KMS-11 (cell line): Measurements from ENCODE around the gene MT1G.
"Not testable (repeated sequence)": the region's sequence is repeated elsewhere in the genome, so short reads cannot be mapped to it uniquely, and the experiment has no call there.

Experiments
- H2AFZ ChIP-seq: fragments of 200-600 bp; sonication (generic); 2 replicates; pipeline ENCODE4 v1.6.1; 2016; ENCODE audit warnings: antibody characterized with exemption, mixed run types, low read depth
- H3K27ac ChIP-seq: fragments of 200-600 bp; sonication (generic); 2 replicates; pipeline ENCODE4 v1.6.1; 2016; ENCODE audit warnings: mild to moderate bottlenecking, mixed run types
- H3K27me3 ChIP-seq: fragments of 200-600 bp; sonication (generic); 2 replicates; pipeline ENCODE4 v1.6.1; 2017; ENCODE audit warnings: mild to moderate bottlenecking, low read depth, mixed run types, moderate library complexity; ENCODE audit not compliant: insufficient read depth
- H3K36me3 ChIP-seq: fragments of 200-600 bp; sonication (generic); 2 replicates; pipeline ENCODE4 v1.6.1; 2017; ENCODE audit warnings: mild to moderate bottlenecking, mixed run types; ENCODE audit not compliant: insufficient read depth
- H3K4me1 ChIP-seq: fragments of 200-600 bp; sonication (generic); 2 replicates; pipeline ENCODE4 v1.6.1; 2016; ENCODE audit warnings: mild to moderate bottlenecking, low read depth, mixed run types; ENCODE audit not compliant: poor library complexity, severe bottlenecking
- H3K4me2 ChIP-seq: fragments of 200-600 bp; sonication (generic); 2 replicates; pipeline ENCODE4 v1.7.0; 2016; ENCODE audit warnings: mild to moderate bottlenecking, mixed run types
- H3K4me3 ChIP-seq: fragments of 200-600 bp; sonication (generic); IDR thresholded peaks from 2 replicates; pipeline ENCODE4 v1.6.1; 2017; ENCODE audit warnings: low read depth, low read length, mixed read lengths; ENCODE audit not compliant: insufficient read depth
- H3K79me2 ChIP-seq: fragments of 200-600 bp; sonication (generic); 2 replicates; pipeline ENCODE4 v1.6.1; 2016; ENCODE audit warnings: low read depth, mixed run types; ENCODE audit not compliant: insufficient read depth
- H3K9ac ChIP-seq: fragments of 200-600 bp; sonication (generic); 2 replicates; pipeline ENCODE4 v1.6.1; 2016; ENCODE audit warnings: mild to moderate bottlenecking, mixed run types
- H4K20me1 ChIP-seq: fragments of 200-600 bp; sonication (generic); 2 replicates; pipeline ENCODE4 v1.6.1; 2016; ENCODE audit warnings: mild to moderate bottlenecking, mixed run types; ENCODE audit not compliant: insufficient read depth
- TF ChIP-seq, protein P1 (sequence below): fragments of 200-600 bp; sonication (generic); conservative IDR thresholded peaks from 2 replicates; pipeline ENCODE4 v1.6.1; 2017; ENCODE audit warnings: low read depth, mild to moderate bottlenecking, antibody characterized with exemption, low read length, moderate library complexity, mixed read lengths

MT1G gene

DNA sequence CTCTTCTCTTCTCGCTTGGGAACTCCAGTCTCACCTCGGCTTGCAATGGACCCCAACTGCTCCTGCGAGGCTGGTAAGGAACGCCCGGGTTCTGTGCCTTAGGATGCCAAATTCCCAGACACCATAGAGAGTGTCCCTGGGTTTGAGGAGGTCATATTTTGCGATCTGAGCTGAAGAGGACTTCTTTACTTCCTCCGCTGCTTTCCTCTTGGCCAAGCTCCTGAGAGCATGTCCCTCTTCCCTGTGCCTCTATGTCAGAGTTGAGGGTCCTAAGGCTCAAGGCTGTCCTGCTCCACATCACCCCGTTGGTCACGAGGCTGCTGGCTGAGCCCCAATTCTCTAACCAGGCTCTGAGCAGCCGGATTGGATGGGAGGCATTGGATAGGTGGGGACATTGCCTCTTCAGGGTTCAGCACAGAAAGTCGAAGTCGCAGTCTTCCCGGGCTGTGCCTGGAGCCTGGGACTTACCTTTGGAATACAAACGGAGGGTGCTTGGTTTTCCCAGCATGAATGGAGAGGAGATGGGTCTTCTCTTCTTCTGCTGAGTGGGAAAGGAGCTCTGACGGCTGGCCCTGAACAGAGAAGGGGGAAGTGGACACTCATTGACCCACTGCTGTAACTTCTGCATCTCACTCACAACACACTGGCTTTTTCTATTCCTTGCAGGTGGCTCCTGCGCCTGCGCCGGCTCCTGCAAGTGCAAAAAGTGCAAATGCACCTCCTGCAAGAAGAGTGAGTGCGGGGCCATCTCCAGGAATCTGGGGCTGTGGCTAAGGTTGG, 2.2 kb upstream of the MT1G start:
- H3K4me1 ChIP-seq: no peaks in the 10 kb centered on the region
- TF ChIP-seq, protein P1, sequence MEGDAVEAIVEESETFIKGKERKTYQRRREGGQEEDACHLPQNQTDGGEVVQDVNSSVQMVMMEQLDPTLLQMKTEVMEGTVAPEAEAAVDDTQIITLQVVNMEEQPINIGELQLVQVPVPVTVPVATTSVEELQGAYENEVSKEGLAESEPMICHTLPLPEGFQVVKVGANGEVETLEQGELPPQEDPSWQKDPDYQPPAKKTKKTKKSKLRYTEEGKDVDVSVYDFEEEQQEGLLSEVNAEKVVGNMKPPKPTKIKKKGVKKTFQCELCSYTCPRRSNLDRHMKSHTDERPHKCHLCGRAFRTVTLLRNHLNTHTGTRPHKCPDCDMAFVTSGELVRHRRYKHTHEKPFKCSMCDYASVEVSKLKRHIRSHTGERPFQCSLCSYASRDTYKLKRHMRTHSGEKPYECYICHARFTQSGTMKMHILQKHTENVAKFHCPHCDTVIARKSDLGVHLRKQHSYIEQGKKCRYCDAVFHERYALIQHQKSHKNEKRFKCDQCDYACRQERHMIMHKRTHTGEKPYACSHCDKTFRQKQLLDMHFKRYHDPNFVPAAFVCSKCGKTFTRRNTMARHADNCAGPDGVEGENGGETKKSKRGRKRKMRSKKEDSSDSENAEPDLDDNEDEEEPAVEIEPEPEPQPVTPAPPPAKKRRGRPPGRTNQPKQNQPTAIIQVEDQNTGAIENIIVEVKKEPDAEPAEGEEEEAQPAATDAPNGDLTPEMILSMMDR: no peak
- H4K20me1 ChIP-seq: no peaks in the 10 kb centered on the region
- H3K4me3 ChIP-seq: no peak overlapping the region
- peaks cover 13% of the 10 kb centered on the region; the same call in 1 of the 2 replicates for H3K27me3 ChIP-seq
- no peak overlapping the region for H3K4me2 ChIP-seq
- H3K9ac ChIP-seq: no peak overlapping the region
- no peaks in the 10 kb centered on the region for H3K79me2 ChIP-seq
- H3K36me3 ChIP-seq: no peaks in the 10 kb centered on the region
- H3K27ac ChIP-seq: no peak overlapping the region
- no peak overlapping the region for H2AFZ ChIP-seq

DNA sequence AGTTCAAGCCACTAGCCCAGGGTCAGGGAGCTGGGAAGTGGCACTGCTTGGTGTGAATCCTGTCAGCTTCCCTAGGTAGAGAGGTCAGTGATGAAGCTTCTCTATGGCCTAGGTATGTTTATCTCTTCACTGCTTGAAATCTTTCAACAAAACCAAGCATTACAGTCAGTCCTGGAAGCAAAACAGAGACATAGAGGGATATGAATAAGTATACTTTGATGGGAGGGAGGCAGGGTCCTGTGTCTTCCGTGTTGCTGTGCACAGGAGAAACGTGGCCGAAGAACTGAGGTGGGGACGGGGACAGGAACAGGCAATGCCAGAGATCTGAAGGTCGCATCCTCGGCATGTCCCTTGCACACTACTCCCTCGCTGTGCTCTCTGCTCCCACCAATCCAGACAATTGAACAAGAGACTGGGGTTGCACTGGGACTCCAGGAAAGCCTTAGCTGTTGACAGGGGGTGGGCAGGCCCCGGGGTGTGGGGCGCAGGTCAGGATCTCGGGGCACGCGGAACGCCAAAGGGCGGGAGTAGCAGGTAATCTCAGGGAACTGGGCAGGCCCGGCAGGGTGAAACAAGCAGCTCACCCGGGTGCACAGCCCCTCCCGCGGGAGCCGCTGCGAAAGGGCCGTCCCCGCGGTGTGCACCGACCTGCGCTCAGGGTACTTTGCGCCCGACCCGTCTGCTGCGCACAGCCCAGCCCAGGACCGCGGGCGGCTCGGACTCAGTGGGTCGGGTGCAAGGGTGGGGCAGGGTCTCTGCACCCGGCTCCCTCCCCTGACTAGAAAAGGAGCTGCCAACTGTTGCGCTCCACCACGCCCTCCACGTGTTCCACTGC, 1.4 kb upstream of the MT1G start, which contains the start of gene MT1H:
Gene MT1H, plus strand, starts transcription at position 810 of the 835 bp plus-strand sequence. CDS start 71 bp downstream, outside the sequence.
- Histone ChIP-seq H3K4me2 (no peak within 1 kb of the TSS), H3K27ac (no peak within 1 kb of the TSS), H3K9ac (no peak within 1 kb of the TSS), H2AFZ (no peak within 1 kb of the TSS), H4K20me1 (no peaks in the 10 kb centered on the region), H3K4me3 (no peak within 1 kb of the TSS), H3K27me3 (peaks cover 13% of the 10 kb centered on the region; the same call in 1 of the 2 replicates), H3K79me2 (no peaks in the 10 kb centered on the region), H3K36me3 (no peaks in the 10 kb centered on the region), H3K4me1 (no peaks in the 10 kb centered on the region)
- TF ChIP-seq, protein P1: no peak

DNA sequence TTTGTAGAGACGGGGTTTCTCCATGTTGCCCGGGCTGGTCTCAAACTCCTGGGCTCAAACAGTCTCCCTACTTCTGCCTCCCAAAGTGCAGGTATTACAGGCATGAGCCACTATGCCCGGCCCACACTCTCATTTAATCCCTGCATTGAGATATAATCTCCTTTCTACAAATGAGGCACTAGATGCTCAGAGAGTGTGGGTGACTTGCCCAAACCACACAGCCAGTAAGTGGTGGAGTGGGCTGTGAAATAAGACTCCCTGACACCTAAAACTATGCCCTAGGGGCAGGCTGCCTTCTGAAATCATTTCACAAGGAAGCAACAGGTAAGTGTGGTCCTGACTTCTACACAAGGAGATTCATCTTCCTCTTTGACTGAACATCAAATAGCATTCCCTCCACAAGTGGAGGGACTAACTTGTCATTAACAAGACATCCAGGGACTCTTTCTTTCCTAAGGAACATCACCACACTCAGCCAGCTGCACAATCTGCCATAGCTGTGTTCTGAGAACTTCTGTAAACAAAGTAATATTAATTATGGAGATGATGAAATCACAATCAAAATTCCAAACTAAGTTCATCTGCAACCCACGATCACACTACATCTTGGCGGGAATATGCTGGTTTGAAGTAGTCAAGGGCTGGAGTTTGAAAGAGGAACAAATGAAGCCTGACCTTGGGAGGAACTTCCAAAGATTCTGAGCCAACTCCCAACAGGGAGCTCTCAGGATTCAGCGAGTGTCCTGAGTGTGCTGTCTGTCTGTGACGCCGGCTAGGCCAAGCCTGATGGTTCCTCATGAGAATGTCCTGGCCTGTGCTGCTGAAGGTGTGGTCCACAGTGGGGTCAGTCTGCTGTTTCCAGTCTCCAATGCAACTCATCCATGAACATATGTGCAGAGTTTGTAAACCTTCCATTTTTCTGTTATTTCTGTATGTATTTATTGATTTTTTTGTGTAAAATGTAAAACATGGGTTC, 2.3 kb downstream of the MT1G start:
- H3K9ac ChIP-seq, H3K4me2 ChIP-seq, H3K79me2 ChIP-seq, H3K4me1 ChIP-seq, H3K27me3 ChIP-seq, H2AFZ ChIP-seq, H4K20me1 ChIP-seq, H3K4me3 ChIP-seq, H3K27ac ChIP-seq, H3K36me3 ChIP-seq: not testable (repeated sequence)

DNA sequence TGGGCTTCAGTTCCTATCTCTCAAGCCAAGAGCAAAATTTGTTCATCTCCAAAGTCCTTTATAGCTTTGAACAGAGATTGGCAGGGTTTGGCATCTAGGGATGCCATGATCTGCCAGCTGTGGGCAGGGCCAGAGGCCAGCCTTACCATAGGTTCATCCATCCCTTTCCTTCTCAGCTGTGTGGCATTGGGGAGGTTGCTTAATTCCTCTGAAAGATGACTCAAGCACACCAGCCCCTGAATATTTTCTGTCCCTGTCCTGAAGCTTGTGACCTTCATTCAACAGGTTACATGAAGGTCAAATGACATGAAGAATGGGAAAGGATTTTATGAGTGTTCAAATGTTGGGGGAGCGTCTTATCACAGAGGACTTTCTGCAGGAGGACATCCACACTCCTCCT, 3.4 kb downstream of the MT1G start:
- H3K4me1 ChIP-seq: no peaks in the 10 kb centered on the region
- no peak overlapping the region for H3K9ac ChIP-seq
- no peak overlapping the region for H3K27ac ChIP-seq
- no peak overlapping the region for H3K4me3 ChIP-seq
- H3K4me2 ChIP-seq: no peak overlapping the region
- no peak overlapping the region for H2AFZ ChIP-seq
- no peaks in the 10 kb centered on the region for H3K36me3 ChIP-seq
- H3K79me2 ChIP-seq: no peaks in the 10 kb centered on the region
- TF ChIP-seq, protein P1: no peak
- no peaks in the 10 kb centered on the region for H4K20me1 ChIP-seq
- peaks cover 4% of the 10 kb centered on the region; the same call in 1 of the 2 replicates for H3K27me3 ChIP-seq
